Thyroid gland (tissue), 4 donors: ENCODE data around the gene MOB1B.

ENCODE experiments used
- POLR2A ChIP-seq, 2 donors: fragments of 450-650 bp; IDR thresholded peaks; one replicate each; pipeline ENCODE4 v1.6.1; 2017; ENCODE audit warnings: antibody characterized with exemption in 2 of 2, mild to moderate bottlenecking in 2 of 2, moderate library complexity in 1 of 2
- TF ChIP-seq, protein P1 (sequence below), 6 experiments: fragments of 200-600 bp in 3 of 6; fragments of 450-650 bp in 3 of 6; sonication (generic) in 3 of 6; IDR thresholded peaks; one replicate each; pipeline ENCODE4 v1.5.1; 2016 to 2019; ENCODE audit warnings: antibody characterized with exemption in 6 of 6, mild to moderate bottlenecking in 2 of 6, inconsistent platforms in 1 of 6, moderate library complexity in 1 of 6

DNA sequence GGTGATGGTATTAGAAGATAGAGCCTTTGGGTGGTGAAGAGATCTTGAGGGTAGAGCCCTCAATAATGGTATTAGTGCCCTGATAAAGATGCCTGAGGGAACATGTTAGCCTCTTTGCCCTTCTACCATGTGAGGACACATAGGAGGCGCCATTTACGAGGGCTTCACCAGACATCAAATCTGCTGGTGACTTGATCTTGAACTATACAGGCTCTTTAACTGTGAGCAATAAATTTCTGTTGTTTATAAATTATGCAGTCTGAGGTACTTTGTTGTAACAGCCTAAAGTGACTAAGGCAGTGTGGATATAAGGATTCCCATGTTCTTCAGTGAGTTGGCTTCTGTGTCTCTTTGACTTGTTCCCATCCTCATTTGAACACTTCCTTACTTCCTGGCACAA, 11.8 kb downstream of the MOB1B start:
- TF ChIP-seq, protein P1, sequence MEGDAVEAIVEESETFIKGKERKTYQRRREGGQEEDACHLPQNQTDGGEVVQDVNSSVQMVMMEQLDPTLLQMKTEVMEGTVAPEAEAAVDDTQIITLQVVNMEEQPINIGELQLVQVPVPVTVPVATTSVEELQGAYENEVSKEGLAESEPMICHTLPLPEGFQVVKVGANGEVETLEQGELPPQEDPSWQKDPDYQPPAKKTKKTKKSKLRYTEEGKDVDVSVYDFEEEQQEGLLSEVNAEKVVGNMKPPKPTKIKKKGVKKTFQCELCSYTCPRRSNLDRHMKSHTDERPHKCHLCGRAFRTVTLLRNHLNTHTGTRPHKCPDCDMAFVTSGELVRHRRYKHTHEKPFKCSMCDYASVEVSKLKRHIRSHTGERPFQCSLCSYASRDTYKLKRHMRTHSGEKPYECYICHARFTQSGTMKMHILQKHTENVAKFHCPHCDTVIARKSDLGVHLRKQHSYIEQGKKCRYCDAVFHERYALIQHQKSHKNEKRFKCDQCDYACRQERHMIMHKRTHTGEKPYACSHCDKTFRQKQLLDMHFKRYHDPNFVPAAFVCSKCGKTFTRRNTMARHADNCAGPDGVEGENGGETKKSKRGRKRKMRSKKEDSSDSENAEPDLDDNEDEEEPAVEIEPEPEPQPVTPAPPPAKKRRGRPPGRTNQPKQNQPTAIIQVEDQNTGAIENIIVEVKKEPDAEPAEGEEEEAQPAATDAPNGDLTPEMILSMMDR (IDR thresholded peaks at IDR 0.05): no peak
- TF ChIP-seq POLR2A (IDR thresholded peaks at IDR 0.05): no peak
